GM12875 (cell line): ENCODE data around the gene AIRE.

Experiments
- H3K4me3 ChIP-seq: one replicate; pipeline ENCODE4 v1.5.1; 2011; ENCODE audit warnings: low read depth, low read length, control low read depth
- CTCF ChIP-seq: IDR thresholded peaks from 2 replicates; pipeline ENCODE4 v1.5.1; 2011; ENCODE audit warnings: low read depth, mild to moderate bottlenecking, control low read depth, inconsistent platforms, low read length, moderate library complexity, borderline replicate concordance; ENCODE audit not compliant: insufficient read depth

AIRE gene

GRCh38 chr21:44295646-44296045 is 10.0 kb downstream of the AIRE start:
- H3K4me3 ChIP-seq: no peak overlapping the region
- peak; percentile 7; the same call in 1 of the 2 replicates for TF ChIP-seq CTCF

GRCh38 chr21:44296103-44296519 is 10.4 kb downstream of the AIRE start:
- H3K4me3 ChIP-seq: no peak overlapping the region
- no peak for TF ChIP-seq CTCF

- H3K4me3 ChIP-seq: no peak overlapping the region
- TF ChIP-seq CTCF: no peak
These were observed 11.2 kb downstream of the AIRE start for GRCh38 chr21:44296916-44297315.

- TF ChIP-seq CTCF: peak; percentile 79
- H3K4me3 ChIP-seq: no peak overlapping the region
These were observed 12.0 kb downstream of the AIRE start for GRCh38 chr21:44297525-44298290.

- peak; percentile 11; the same call in 1 of the 2 replicates for TF ChIP-seq CTCF
- H3K4me3 ChIP-seq: no peak overlapping the region
These were observed 12.6 kb downstream of the AIRE start for GRCh38 chr21:44298301-44298700.

GRCh38 chr21:44299085-44299457 is 13.4 kb downstream of the AIRE start:
- peak overlapping the region; percentile 88 for H3K4me3 ChIP-seq
- no peak for TF ChIP-seq CTCF
